Frontal cortex (tissue), 4 donors: Measurements from ENCODE around the gene USH1C. TPM values are rescaled to one million over a fixed set of nuclear protein-coding genes. Genes with fewer than 3 reads are reported as not detected.

Source experiments
- DNase-seq, 2 donors: peaks; one replicate each; pipeline ENCODE4 v3.0.0; 2012; ENCODE audit warnings: low spot score in 2 of 2
- FAIRE-seq: peaks from 2 replicates; lab custom pipeline; 2012; peaks lifted over from hg19 to GRCh38; lab: Jason Lieb, UNC
- total RNA-seq: library from RNA; depleted of rRNA; stranded (reverse); fragments of >200 nt; gene quantifications from one replicate; pipeline ENCODE4 v1.2.3, GENCODE V29; 2014
- donor health status: control.
- donor health status: control.
- donor health status: control.

Gene USH1C
- total RNA-seq, 1 donor from 2014 or later = not detected

GRCh38 chr11:17550450-17551346, 6.5 kb upstream of the USH1C start:
- FAIRE-seq = no peak

GRCh38 chr11:17548444-17548843, 4.2 kb upstream of the USH1C start:
- FAIRE-seq (no peak), DNase-seq (no peak)

More at GRCh38 chr11:17550450-17551346, 6.5 kb upstream of the USH1C start:
- DNase-seq = no peak

DNA sequence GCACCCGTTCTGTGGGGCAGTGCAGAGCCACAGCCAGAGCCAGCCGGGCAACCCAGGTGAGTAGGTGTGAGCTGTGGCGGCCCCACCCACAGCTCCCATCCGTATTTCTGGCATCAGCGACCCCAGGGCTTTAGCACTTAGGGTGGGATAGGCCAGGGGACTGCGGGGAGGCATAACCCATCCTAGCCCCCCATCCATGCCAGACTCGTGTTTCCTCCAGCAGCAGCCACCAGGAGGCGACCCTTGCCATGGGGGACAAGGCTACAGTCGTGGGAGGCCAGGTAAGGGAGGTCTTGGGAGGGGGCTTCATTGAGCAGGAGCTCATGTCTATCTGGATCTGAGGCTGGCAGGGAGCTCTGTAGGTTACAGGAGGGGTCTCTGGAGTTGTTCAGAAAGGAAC, 3.7 kb upstream of the USH1C start:
- no peak for DNase-seq

GRCh38 chr11:17547051-17547577, 2.9 kb upstream of the USH1C start, which contains the start of gene OTOG:
Gene OTOG, plus strand, starts transcription at chr11:17547259. Its CDS starts 114 bp downstream, at chr11:17547373.
- no peak for DNase-seq
- FAIRE-seq = no peak

More for the DNA sequence above, 3.7 kb upstream of the USH1C start:
- FAIRE-seq = no peak

- DNase-seq (no peak), FAIRE-seq (no peak)
Measured at GRCh38 chr11:17546240-17546639, 2.0 kb upstream of the USH1C start.

- FAIRE-seq (no peak), DNase-seq (no peak)
Measured at GRCh38 chr11:17543574-17544180, 539 bp downstream of the USH1C start.

GRCh38 chr11:17543041-17543440, 1.2 kb downstream of the USH1C start:
- DNase-seq = no peak
- no peak for FAIRE-seq

DNA sequence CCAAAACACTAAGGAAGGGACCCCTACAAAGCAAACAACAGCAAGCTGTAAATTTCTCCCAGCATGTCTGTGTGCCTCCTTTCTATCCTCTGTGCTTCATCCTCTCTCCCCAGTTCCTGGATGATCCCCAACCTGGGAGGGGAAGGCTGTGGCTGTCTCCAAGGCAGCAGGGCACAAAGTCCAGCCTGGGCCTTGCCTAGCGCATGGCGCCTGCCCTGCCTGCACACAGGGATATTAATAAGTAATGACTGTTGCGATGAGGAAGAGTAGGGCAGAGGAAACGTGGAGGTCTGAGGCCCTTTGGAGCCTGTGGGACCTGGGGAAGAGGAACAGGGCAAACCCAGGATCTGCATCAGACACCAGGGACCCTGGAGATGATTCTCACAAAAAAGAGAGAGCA, 2.0 kb downstream of the USH1C start:
- no peak for DNase-seq
- FAIRE-seq = no peak

DNA sequence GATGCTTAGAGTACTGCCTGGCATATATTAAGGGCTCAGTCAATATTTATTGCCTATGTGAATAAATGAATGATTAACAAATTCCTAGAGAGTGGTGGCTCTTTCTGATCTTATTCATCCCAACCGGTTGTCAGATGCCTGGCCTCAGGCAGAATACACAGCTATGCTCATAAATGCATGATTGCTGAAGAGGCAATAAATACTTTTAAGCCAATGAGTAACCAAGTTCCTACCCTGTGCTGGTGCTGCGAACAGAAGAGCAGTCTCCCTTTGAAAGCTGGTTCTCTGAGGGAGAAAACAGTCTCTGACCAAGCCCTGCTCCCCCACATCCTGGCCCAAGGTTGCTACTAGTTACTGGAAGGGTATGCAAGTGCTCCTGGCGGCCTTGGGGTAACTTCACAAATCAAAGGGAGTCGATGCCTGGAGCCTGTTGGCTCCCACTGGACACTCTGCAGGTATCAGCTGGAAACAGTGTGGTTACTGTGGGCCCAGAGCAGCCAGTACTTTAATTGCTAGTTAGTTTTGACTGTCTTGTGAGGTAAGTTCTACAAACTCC, 2.8 kb downstream of the USH1C start:
- DNase-seq (no peak), FAIRE-seq (no peak)

GRCh38 chr11:17540807-17541206, 3.4 kb downstream of the USH1C start:
- FAIRE-seq (no peak), DNase-seq (no peak)

- no peak for FAIRE-seq
- DNase-seq = no peak
Measured at GRCh38 chr11:17538731-17539130, 5.5 kb downstream of the USH1C start.

DNA sequence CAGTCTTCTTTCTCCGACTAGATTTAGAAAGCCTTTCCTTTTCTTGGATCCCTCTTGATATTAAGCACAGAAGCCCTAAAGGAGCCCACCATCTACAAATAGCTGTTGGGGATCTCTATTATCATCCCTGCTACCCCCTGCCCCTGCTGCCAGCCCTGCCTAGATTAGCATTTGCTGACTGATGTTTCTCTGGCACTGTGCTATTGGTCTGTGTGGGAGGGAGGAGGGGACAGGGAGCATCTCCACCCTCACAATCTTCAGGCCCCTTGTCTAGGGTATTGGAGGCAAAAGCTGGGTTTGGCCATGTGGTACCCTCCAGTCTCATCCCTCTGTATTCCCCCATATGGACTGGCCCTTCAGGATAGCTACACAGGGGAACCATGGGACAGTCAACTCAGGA, 6.2 kb downstream of the USH1C start:
- no peak for DNase-seq
- FAIRE-seq = no peak

- FAIRE-seq (no peak), DNase-seq (no peak)
Measured at GRCh38 chr11:17537261-17537660, 7.0 kb downstream of the USH1C start.

DNA sequence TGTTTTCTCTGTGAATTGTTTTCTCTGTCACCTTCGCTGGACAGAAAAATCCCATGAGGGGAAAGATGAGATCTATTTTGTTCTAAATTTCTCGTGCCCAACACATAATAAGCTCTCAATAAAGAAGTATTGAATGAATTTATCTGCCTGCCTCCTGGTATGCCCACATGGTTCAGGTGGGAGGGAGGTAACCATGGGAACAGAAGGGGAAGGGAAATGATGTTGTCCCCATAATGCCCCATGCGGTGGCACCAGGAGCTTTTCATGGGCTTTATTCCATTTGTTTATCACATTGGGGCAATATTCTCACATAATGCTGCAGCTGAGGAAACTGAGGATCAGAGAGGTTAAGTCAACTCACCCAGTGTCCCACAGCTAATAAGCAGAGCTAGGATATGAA, 8.7 kb downstream of the USH1C start:
- FAIRE-seq (no peak), DNase-seq (no peak)

GRCh38 chr11:17533778-17534415, 10.3 kb downstream of the USH1C start:
- no peak for FAIRE-seq
- no peak for DNase-seq

GRCh38 chr11:17533341-17533740, 10.9 kb downstream of the USH1C start:
- DNase-seq (no peak), FAIRE-seq (no peak)

DNA sequence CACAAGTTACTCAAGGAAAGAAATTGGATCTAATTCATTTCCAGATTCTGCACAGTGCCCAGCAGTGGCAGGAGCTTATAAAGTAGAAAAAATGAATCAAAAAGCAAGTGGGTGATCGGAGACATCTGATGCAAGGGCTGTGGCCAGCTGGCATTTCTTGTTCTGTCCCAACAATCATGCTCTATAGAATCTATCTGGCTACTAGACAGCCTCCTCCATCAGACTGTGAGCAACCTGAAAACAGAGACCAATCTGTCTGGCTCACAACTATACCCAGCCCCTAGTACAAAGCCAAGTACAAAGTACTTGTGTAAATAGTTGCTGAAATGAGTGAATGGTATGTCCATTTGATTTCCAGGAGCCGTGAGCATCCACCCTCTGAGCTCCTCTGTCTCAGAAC, 11.4 kb downstream of the USH1C start:
- DNase-seq (no peak), FAIRE-seq (no peak)

GRCh38 chr11:17531636-17532113, 12.5 kb downstream of the USH1C start:
- DNase-seq (peak in 1 of 2 donors; percentile 50), FAIRE-seq (no peak)

DNA sequence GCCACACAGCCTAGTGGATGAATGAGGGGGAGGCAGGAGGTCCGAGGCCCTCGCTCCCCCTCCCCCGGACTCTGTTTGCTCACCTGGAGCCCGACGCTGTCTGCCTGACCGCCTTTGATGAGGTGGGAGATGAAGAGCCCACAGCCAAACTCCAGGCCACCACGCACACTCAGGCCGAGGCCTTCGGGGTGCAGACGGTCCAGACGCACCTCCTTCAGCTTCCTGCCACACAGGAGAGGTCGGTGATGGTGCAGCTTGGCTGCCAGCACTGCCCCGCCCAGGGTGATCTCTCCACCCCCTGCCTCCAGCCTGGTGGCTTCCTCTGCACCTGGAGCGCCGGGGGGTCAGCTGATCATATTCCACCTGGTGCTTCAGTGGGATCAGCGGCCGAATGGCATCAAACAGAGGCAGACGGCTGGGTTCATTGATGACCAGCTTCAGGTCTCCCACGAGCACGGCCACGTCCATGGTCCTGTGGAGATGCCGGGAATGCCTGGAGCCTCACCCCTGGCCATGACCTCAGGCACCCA, 13.1 kb downstream of the USH1C start:
- FAIRE-seq (no peak), DNase-seq (no peak)

- FAIRE-seq = no peak
- peak in 1 of 2 donors; percentile 36 for DNase-seq
Measured at GRCh38 chr11:17529844-17530185, 14.4 kb downstream of the USH1C start.
